GM19351 (cell line): ENCODE measurements around the gene SPATA32.

Experiments used
- ATAC-seq: cut with Tn5 transposase; IDR thresholded peaks from one replicate; pipeline ENCODE4 v1.9.1; 2021; ENCODE audit warnings: mild to moderate bottlenecking, moderate library complexity; ENCODE audit not compliant: unreplicated experiment

SPATA32 gene

DNA sequence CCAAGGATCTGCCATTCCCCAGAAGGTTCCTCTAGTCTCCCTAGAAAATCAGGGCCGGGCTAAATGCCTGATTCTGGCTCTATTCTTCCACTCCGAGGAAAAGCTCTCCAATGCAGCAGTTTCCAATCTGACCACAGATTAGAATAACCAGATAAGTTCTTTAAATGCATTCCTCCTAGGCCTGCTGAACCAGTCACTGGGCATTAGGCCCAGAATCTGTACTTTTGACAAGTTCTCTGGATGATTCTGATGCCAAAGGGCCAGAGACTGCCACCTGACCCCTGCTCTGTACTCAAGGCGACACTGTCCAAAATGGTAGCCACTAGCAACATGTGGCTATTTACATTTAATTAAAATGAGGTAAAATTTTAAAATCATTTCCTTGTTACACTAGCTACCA lies 32.6 kb upstream of the SPATA32 start:
- ATAC-seq, result no peak

DNA sequence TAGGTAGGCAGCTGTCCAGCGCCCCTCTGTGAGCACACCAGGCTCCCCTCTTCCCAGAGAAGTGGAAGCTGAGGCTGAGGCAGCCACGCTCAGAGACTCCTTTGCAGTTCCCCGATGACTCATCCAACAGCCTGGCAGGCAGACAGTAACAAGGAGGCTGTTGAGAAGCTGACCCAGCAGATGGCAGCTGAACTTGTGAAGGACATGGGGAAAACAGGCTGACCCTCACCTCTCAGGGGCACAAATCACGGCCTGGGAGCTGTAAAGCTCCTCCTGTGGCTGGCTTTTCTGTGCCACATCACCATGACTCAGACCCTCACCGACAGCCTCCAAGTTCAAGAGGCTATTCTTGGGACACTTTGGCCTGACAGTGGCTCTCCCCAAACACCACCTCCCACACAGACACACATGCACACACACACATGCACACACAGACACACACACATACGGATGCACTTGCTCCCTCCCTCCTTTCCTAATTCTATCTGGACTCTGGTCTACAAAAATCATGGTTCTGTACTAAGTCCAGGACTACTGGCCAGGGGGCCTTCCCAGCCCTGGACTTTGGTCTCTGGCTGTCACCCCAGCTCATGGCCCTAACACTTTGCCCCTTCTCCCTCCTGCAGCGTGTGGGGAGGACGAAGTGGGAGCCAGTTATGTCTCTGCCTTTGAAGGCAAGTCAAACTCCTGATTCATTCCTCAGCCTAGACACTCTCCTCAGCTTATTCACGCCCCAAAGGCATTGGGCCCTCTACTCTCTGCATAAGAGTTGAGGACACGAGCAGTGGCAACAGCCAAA lies 31.7 kb upstream of the SPATA32 start:
- ATAC-seq, result no peak

DNA sequence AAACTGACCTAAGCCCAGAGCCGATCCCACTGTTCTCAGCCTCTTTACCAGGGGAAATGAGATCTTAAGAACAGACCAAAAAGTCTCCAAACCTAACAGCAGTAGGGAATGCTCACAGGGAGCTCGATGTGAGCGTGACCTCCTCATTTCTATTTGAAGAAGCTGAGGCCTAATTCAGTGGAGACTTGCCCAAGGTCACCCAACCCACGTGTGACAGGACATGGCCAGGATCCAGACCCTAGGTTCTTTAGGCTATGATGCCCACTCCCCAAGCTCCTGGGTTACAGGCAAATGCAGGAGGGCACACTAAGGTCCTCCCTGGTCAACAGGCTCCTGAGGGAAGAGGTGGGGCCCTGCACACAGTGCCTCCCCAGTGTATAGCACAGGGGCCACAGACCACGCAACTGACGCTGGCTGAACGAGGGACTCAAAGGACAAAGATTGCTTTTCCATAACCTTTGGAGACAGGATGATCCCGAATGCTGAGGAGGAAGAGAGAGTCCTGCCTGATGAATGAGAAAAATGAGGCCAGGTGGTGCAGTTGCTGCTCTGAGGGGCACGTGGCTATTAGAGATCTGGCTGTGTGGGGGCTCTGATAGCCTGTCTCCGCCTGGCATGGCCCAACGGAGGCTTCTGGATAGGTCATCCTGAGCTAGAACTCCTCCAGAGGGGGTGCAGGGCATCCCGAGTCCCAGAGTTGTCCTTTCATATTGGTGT lies 31.0 kb upstream of the SPATA32 start:
- ATAC-seq, result no peak

DNA sequence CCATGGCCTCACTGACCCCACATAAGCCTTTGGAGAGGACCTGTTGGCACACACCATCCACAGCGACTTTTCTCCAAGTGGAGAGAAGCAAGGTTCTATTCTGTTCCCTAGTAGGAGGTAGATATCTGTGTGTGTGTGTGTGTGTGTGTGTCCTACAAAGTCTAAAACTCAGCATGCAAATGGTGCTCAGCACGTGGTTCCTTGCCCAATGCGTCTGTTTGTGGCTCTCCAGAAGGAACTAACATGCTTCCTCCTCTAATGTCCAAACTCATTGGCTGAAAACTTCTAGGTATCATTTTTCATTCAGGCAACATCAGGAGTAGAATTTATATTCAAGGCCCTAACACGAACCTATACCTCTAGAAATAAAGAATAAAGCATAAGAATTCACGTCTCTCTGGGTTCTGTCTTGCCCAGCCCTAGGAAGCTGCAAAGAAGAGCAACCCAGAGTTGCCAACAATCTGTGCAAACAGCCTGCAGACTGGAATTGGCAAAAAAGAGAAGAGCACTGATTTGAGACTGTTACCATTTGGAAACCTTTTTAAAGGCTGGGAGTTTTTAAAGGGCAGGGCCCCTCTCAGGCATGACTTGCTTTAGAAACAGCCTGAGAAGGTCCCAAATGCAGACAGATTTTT lies 29.4 kb upstream of the SPATA32 start:
- no peak for ATAC-seq

DNA sequence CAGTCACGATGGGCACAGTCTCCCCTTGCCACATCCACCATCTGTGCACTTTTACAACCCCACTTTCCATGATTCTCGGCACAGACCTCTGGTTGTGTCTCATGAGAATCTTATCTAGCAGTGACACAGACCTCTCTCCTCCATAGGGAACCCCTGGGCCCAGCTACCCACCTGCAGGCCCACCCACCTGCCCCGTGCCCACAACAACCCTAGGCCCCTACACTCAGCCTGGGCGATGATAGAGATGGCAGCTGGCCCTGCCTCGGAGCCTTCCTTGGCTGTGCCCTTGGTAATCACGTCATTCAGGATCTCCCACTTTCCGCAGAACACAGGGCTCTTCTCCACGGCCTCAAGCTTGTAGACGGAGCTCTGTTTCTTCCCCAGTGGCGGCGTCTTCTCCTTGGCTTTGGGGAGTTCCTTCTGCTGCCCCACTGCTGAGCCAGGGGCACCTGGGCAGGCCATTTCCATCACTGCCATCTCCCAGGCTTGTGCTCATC lies 28.4 kb upstream of the SPATA32 start:
- no peak for ATAC-seq

DNA sequence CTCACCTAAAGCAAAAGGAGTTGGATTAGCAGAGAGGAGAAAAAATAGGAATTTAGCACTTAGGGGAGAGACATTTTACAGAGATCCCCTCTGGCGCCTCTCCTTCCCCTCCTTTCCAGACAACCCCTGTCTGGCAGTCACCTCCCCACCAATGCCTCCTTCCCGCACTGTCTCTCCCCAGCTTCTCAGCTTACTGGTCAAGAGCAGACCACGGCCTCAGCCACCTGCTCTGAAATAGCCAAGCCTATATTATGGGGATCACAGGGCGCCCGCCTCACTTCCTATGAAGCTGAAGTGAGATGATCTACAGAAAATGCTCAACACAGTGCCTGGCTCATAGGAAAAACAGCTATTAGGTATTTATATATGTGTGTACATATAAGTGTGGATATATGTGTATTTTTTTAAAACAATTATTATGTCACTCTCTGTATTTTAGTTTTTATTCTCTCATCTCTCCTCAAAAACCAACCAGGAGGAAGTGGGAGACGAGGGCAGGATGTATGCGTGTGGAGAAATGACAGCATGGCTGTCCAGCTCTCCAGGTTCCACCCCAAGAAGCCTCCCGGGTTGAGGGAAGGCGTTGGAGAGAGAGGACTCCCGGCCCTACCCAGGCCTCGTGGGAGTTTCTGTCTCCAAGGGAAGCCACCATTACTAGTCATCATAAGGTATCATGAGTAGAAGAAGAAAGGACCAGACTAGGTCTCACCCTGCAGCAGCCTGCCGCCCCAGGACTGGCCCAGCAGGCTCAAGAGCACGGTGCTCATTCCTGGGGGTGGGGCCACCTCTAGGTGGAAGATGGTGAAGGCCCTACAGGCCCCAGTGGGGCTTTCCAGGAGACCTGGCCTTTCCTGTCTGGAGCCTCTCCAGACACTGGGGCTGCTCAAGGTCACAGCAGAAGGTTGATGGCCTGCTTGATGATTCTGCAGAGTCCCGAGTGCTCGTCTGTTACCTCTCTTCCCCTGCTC lies 27.7 kb upstream of the SPATA32 start:
- no peak for ATAC-seq

DNA sequence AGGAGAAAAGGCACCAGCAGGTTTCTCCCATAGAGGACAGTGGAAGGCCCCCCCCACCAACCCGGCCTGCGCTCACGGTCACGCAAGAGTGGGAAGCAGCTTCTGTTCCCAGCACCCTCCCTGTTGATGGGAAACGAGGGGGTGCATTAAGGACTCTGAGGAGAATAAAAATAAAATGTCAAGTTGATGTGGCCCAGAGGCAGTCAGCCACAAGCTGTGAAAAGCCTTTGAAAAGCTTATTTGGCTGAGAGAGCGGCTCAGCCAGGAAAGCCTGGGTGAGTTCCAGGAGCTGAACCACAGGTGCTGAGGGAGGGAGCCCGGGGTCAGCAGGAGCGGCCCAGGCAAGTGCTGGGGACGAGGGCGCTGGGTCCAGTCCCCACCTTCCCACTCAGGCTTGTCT lies 26.9 kb upstream of the SPATA32 start:
- ATAC-seq, result no peak

DNA sequence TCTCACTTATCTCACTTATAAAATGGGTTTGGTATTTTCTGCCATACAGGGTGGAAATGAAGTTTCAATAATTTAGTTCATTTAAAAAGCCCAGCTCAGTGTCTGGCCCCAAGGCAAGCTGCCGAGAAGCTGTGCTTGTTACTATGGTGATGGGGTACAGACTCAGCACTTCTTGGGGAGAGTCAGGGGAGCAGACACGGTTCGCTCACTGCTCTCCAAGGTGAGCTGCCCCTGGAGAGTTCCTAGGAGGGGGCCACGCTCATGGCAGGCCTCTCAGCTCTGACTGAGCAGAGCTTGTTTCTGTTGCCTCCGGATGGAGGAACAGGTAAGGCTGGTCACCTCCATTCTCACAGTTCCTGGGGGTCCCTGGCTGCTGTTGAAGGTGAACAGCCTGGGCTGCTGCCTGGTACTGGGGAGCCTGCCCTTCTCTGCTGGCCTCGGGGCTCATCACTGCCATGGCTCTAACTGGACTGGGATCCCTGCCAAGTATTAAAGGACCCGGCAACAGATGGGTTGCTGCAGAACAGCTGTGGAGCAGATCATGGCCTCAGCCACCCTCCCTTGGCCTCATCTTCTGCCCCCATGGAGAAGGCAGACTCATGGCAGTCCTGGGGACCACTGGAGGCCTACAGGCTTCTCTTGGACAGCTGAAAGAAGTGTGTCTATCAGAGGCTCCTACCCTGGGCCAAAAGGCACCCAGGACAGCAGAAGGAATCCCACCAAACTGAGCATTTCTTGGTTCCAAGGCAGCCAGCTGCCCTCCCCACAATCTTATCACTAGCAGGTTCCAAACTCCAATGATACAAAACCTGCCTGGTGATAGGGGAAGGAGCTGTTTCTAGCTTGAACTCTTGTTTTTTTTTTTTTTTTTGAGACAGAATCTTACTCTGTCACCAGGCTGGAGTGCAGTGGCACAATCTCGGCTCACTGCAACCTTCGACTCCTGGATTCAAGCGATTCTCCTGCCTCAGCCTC lies 25.9 kb upstream of the SPATA32 start:
- ATAC-seq, result no peak

DNA sequence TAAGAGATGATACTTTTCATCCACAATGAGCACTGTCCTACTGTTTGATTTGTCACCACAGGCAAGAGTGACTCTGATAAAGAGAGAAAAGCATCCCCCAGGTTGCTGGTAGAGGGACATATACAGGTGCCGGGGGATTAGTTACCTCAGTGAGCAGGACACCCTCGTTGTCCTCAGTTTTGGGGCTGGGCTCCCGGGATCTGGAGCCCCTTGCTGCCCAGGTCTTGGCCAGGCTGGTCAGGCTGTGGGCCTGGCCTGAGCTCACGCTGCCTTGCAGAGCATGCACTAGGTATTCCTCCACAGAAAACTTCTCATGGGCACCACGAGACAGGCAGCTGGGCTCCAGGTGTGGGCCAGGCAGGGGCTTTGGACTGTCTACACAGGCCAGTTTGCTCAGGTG lies 24.4 kb upstream of the SPATA32 start:
- ATAC-seq, result no peak

DNA sequence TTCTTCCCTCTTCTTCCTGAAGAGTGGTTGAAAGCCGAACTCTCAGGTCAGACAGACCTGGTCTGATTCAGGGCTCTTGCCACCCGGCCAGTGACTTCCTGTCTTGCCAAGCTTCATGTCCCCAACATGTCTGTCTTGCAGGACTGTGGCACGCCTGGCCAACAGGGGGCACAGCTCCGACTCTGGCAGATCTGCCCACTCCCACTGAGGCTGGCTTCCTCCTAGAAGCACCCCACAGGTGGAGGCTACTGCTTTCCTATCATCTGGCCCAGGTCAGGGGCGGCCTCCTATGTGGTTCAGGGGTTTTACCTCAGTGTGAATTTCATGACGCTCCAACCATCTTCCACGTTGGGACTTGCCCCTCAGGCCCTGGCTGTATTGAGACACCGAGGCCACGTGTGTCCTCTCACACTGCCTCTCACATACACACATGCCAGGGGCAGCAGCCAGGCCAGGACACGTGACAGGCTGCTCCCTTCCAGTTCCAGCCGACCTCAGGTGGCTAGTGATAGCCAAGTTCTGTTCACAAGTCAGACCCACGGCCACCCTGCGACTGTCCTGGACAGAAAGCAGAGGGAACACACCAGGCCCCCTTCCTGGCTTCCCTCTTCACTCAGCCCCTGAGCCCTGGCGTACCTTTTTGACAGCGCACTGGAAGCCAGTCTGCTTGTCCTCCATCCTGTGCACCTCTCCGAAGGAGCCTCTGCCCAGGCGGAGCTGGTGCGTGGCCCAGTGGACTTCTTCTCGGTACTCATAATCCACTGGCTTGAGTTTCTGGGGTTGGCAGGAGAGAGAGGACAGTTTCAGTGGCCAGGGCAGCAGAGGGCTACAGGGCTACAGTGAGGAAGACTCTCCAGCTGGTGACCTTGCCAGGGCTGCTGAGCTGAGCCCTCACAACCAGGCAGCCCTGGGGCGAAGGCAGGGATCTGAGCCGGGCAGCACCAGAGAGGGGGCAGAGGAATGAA lies 22.6 kb upstream of the SPATA32 start:
- ATAC-seq, result no peak

DNA sequence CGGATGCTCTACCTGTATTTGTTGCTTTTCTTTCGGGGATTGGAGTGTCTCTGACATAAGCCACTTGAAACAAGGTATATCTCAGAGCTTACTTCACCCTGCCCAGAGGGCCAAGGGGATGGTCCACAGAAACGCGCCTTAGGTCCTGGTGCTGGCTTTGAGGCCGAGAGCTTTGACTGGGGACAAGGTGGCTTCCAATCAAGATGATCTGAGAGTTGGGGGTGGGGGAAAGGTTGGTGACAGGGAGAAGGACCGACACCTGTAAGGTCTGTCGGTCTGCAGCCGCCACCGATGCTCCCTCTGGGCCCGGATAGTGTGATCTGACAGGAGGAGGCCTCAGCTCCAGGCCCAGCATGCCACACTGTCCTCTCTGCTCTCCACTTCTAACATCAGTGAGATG lies 21.8 kb upstream of the SPATA32 start:
- ATAC-seq, result no peak

DNA sequence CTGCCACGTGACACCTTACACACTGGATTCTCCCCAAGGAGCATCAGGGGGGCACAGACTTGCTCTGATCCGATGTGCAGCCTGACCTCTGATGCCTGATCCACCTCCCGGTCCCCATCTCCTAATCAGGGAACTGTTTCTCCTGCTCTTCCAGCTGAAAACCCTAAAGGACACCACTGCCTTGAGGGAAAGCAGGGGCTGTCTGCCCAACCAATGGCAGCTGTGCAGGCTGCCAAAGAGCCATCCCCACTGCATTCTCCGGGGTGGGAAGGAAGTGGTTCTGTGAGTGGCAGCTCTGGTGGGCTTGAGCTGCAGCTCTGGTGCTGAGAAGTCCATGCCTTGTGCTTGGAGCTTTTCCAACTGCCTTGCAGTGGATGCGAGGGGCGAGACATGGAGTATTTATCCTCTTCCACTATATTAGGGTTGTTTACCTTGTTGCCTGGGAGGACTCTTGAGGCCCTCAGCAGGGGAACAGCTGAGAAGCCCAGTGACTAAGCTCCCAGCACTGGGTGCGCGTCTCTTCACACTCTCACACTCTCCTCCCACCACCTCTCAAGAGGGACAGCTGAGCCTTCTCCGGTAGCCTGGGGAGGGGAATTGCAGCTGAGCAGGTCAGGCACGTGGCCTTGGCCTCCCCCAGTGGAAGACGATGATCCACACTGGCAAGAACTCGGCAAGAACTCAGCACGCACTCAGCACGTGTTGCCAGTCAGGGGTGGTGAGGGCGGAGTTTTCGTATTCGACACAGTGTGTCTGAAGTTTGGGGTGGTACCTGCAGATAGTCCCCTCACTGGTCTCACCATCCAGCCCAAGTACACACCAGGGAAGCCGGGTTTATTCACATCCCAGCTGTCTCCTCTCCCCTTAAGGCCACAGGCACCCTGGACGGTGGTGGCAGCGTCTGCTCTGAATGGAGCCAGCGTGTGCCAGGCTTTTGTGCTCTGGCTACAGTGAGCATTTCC lies 21.1 kb upstream of the SPATA32 start:
- no peak for ATAC-seq

DNA sequence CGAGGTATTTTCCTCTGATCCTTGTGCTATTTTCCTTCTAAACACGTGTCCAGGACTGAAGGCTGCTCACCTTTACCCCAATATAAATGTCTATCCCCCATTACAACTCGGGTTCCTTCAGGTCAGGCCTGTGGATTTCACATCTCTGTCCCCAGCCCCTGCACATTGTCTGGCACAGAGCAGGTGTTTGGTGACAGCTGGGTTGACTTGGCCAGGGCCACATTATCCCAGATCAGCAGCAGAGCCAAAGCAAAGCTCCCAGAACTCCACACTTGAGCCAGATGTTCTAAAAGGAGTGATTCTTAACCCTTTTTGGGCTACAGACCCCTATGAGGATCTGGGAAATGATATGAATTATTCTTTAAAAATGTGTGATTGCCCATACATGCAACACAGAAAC lies 18.0 kb upstream of the SPATA32 start:
- ATAC-seq, result no peak

DNA sequence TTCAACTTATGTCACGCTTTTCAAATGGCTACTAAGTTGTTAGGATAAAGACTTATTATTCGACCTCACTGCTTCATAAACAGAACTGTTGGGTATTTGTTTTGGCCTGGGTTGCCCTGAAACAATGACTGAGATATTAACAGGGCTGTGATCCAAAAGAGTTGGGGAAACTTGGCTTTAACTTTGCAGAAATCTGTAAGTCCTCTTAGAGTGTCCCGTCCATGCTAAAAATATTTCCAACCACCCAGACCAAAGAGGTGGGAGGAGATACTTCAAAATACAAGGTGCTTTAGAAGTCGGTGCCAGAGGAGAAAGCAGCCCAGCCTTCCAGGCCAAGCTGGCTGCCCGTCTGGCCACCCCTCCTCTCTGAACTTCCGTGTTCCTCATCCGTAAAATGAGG lies 16.1 kb upstream of the SPATA32 start:
- ATAC-seq, result no peak

DNA sequence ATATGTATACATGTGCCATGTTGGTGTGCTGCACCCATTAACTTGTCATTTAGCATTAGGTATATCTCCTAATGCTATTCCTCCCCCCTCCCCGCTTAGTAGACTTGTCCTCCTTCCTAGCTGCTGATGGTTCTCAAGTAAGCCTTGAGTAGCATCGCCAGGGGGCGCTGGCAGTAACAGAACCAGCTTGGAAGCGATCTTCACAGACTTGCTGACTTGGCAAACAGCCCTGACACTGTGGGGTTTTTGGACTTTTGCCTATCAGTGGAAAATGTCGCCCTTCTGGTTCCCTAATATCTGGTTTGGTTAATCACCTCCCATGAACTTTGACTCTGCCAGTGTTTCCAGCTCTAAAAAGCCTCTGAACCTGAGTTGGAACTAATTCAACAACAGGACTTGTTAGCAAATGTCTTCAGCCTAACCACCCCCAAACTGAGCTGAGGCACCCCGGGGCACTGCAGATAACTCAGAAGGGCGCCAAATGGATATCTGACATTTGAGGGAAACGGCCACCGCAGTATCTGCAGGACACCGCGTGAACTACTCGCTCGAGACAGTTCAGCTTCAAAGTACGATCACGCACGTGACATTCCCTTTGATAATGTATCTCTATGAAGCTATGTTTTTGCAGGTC lies 15.4 kb upstream of the SPATA32 start:
- no peak for ATAC-seq

DNA sequence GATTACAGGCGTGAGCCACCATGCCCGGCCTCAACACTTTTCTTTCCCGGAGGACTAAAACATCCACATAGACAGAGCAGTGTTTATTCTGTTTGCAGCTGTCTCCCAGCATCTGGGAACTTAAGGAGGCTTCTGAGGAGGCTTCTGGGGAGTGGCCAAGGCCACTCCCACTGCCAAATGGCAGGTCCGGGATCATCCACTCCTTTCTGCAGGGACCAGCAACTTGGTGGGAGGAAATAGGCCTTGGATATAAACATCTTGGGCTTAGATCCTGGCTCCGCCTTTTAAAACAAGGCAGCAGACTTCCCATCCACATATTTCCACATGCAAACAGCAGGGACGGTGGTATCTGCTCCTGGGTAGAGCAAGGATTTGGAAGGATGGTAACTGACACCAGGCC lies 14.1 kb upstream of the SPATA32 start:
- no peak for ATAC-seq

DNA sequence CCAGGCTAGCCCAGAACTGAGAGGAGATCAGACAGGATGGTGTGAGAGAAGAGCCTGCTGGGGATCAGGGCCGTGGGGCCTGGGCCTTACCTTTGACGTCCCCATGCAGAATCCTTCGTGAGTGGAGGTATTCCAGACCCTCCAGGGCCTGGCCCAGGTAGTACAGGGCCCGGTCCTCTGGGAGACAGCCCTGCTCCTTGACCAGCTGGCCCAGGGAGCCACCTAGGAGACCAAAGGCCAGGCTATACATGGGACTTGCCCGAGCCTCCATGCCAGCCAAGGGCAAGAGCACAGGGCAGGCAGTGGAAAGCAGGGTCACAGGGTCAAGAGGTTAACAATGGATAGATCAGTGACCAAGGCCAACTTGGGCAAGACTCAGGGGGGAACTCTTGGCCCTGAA lies 12.1 kb upstream of the SPATA32 start:
- no peak for ATAC-seq
